ENCODE measurements around the gene PTMS.

- no peak for TF ChIP-seq EZH2 (IDR thresholded peaks at IDR 0.05; ENCODE audit: insufficient read depth, poor library complexity, severe bottlenecking)
- TF ChIP-seq EZH2phosphoT487 (IDR thresholded peaks at IDR 0.05; ENCODE audit: insufficient read depth, low read depth), result no peak
These were observed 15.7 kb upstream of the PTMS start for GRCh38 chr12:6750506-6750905.

All from GM23248 (cell line).